Measurements from ENCODE around the gene RER1. TPM values are rescaled to one million over a fixed set of nuclear protein-coding genes. Genes with fewer than 3 reads are reported as not detected.

RER1 gene
- total RNA-seq, 2 donors from 2014 or later: 114 TPM

GRCh38 chr1:2403273-2403672 lies 11.6 kb downstream of the RER1 start:
- WGBS, 2 experiments (ENCODE audit: insufficient coverage in 1 of 2, insufficient read length in 1 of 2): 95 to 97% methylated on average over 19 of the region's 19 CpGs
- H3K4me3 Mint-ChIP-seq: no peak overlapping the region

GRCh38 chr1:2404142-2404889 lies 12.7 kb downstream of the RER1 start:
- WGBS, 2 experiments (ENCODE audit: insufficient coverage in 1 of 2, insufficient read length in 1 of 2): 94 to 95% methylated on average over 25 to 29 of the region's 29 CpGs
- Mint-ChIP-seq H3K27me3 (ENCODE audit: insufficient read depth) (no peaks in the 10 kb centered on the region), H3K9me3 (no peaks in the 10 kb centered on the region), H3K4me1 (no peaks in the 10 kb centered on the region), H3K4me3 (no peak overlapping the region), H3K36me3 (ENCODE audit: low read depth) (peaks cover 65% of the 10 kb centered on the region), H3K27ac (no peak overlapping the region)
- H3K36me3 ChIP-seq (ENCODE audit: control insufficient read depth, insufficient read depth, low read length): peaks cover 53% of the 10 kb centered on the region
- no peaks in the 10 kb centered on the region for H3K4me1 ChIP-seq (ENCODE audit: control insufficient read depth, insufficient read depth, low read length)
- no peaks in the 10 kb centered on the region for H3K27me3 ChIP-seq (ENCODE audit: control insufficient read depth, insufficient read depth, low read length, poor library complexity, severe bottlenecking)
- no peaks in the 10 kb centered on the region for H3K9me3 ChIP-seq (ENCODE audit: control insufficient read depth, low read length)
- no peak for TF ChIP-seq CTCF (conservative IDR thresholded peaks at IDR 0.05)
- H3K9ac ChIP-seq (ENCODE audit: extremely low read depth, low read length, poor library complexity, severe bottlenecking): no peak overlapping the region
- H3K4me3 ChIP-seq (ENCODE audit: low read length): no peak overlapping the region
- DNase-seq: no peak
- no peak overlapping the region for H3K27ac ChIP-seq (ENCODE audit: low read depth, low read length)

More at GRCh38 chr1:2403273-2403672, 11.6 kb downstream of the RER1 start:
- Histone ChIP-seq H3K36me3 (ENCODE audit: control insufficient read depth, insufficient read depth, low read length) (peaks cover 63% of the 10 kb centered on the region), H3K9ac (ENCODE audit: extremely low read depth, low read length, poor library complexity, severe bottlenecking) (no peak overlapping the region), H3K4me3 (ENCODE audit: low read length) (no peak overlapping the region), H3K9me3 (ENCODE audit: control insufficient read depth, low read length) (no peaks in the 10 kb centered on the region), H3K4me1 (ENCODE audit: control insufficient read depth, insufficient read depth, low read length) (no peaks in the 10 kb centered on the region), H3K27ac (ENCODE audit: low read depth, low read length) (no peak overlapping the region), H3K27me3 (ENCODE audit: control insufficient read depth, insufficient read depth, low read length, poor library complexity, severe bottlenecking) (no peaks in the 10 kb centered on the region)
- Mint-ChIP-seq H3K27me3 (ENCODE audit: insufficient read depth) (no peaks in the 10 kb centered on the region), H3K27ac (no peak overlapping the region), H3K9me3 (no peaks in the 10 kb centered on the region), H3K4me1 (no peaks in the 10 kb centered on the region), H3K36me3 (ENCODE audit: low read depth) (peaks cover 67% of the 10 kb centered on the region)
- no peak for TF ChIP-seq CTCF (conservative IDR thresholded peaks at IDR 0.05)
- no peak for DNase-seq

- no peaks in the 10 kb centered on the region for H3K9me3 Mint-ChIP-seq
- H3K9ac ChIP-seq (ENCODE audit: extremely low read depth, low read length, poor library complexity, severe bottlenecking): no peak overlapping the region
- no peaks in the 10 kb centered on the region for H3K27me3 Mint-ChIP-seq (ENCODE audit: insufficient read depth)
- no peaks in the 10 kb centered on the region for H3K27me3 ChIP-seq (ENCODE audit: control insufficient read depth, insufficient read depth, low read length, poor library complexity, severe bottlenecking)
- no peak overlapping the region for H3K4me3 ChIP-seq (ENCODE audit: low read length)
- no peak for TF ChIP-seq CTCF (conservative IDR thresholded peaks at IDR 0.05)
- no peak overlapping the region for H3K4me3 Mint-ChIP-seq
- H3K27ac ChIP-seq (ENCODE audit: low read depth, low read length): no peak overlapping the region
- no peak for DNase-seq
- peaks cover 64% of the 10 kb centered on the region for H3K36me3 Mint-ChIP-seq (ENCODE audit: low read depth)
- H3K9me3 ChIP-seq (ENCODE audit: control insufficient read depth, low read length): no peaks in the 10 kb centered on the region
- H3K27ac Mint-ChIP-seq: no peak overlapping the region
- 93 to 96% methylated on average over 15 to 24 of the region's 24 CpGs for WGBS, 2 experiments (ENCODE audit: insufficient coverage in 1 of 2, insufficient read length in 1 of 2)
- no peaks in the 10 kb centered on the region for H3K4me1 Mint-ChIP-seq
- H3K4me1 ChIP-seq (ENCODE audit: control insufficient read depth, insufficient read depth, low read length): no peaks in the 10 kb centered on the region
- peaks cover 49% of the 10 kb centered on the region for H3K36me3 ChIP-seq (ENCODE audit: control insufficient read depth, insufficient read depth, low read length)
These were observed 13.4 kb downstream of the RER1 start for GRCh38 chr1:2404890-2405511.
